Mammary epithelial cell (primary cell): ENCODE measurements around the gene NCLN.

Experiments
- CTCF ChIP-seq, 2 donors: IDR thresholded peaks in 1 of 2; conservative IDR thresholded peaks in 1 of 2; 2 replicates each; pipeline ENCODE4 v1.5.1; 2011 to 2012; ENCODE audit warnings: inconsistent platforms in 2 of 2, low read length in 2 of 2, mild to moderate bottlenecking in 2 of 2, control low read depth in 1 of 2, low read depth in 1 of 2; ENCODE audit not compliant: insufficient read depth in 1 of 2; ENCODE audit errors: extremely low read depth in 1 of 2
- EZH2 ChIP-seq: IDR thresholded peaks from 2 replicates; pipeline ENCODE4 v1.6.1; 2012; ENCODE audit warnings: low read length, inconsistent platforms, borderline replicate concordance

- TF ChIP-seq CTCF (conservative IDR thresholded peaks at IDR 0.05 in 1 of 2, IDR thresholded peaks at IDR 0.05 in 1 of 2; ENCODE audit: extremely low read depth in 1 of 2, insufficient read depth in 1 of 2, low read depth in 1 of 2, low read length in 2 of 2) (peak; percentile 49 to 75), EZH2 (no peak)
These were observed 24.8 kb downstream of the NCLN start for GRCh38 chr19:3210347-3211017.
